NCI-H2196 (cell line): ENCODE measurements around the gene OXCT2.

Source experiments
- DNase-seq: peaks from one replicate; lab custom pipeline; 2025; ENCODE audit not compliant: unreplicated experiment; lab: John Stamatoyannopoulos, UW

OXCT2 gene

GRCh38 chr1:39737546-39738169 is 33.5 kb downstream of the OXCT2 start:
- DNase-seq: no peak

- DNase-seq: no peak
Measured at GRCh38 chr1:39735731-39736130, 35.4 kb downstream of the OXCT2 start.

- no peak for DNase-seq
Measured at GRCh38 chr1:39733161-39733560, 38.0 kb downstream of the OXCT2 start.

GRCh38 chr1:39732730-39733129 is 38.4 kb downstream of the OXCT2 start:
- no peak for DNase-seq

GRCh38 chr1:39729842-39730241 is 41.3 kb downstream of the OXCT2 start:
- no peak for DNase-seq

GRCh38 chr1:39729030-39729429 is 42.1 kb downstream of the OXCT2 start:
- no peak for DNase-seq

- DNase-seq: no peak
Measured at GRCh38 chr1:39727932-39728317, 43.2 kb downstream of the OXCT2 start.

GRCh38 chr1:39727221-39727931 is 43.8 kb downstream of the OXCT2 start:
- no peak for DNase-seq

GRCh38 chr1:39726600-39726999 is 44.5 kb downstream of the OXCT2 start:
- DNase-seq: no peak

GRCh38 chr1:39722495-39722894 is 48.7 kb downstream of the OXCT2 start:
- DNase-seq: no peak

GRCh38 chr1:39721664-39722063 is 49.5 kb downstream of the OXCT2 start:
- DNase-seq: no peak

GRCh38 chr1:39720094-39720999 is 50.8 kb downstream of the OXCT2 start:
- peak; percentile 72 for DNase-seq
